C4-2B (cell line): ENCODE measurements around the gene KDM4C.

Experiments
- CTCF ChIP-seq: fragments of 450-650 bp; conservative IDR thresholded peaks from 2 replicates; pipeline ENCODE4 v1.5.1; 2017; ENCODE audit warnings: mild to moderate bottlenecking
- ZFX ChIP-seq: fragments of 450-650 bp; IDR thresholded peaks from 2 replicates; pipeline ENCODE4 v1.6.1; 2017

- no peak for TF ChIP-seq CTCF
- no peak for TF ChIP-seq ZFX
Observed at GRCh38 chr9:7206221-7206758, 448.5 kb downstream of the KDM4C start.
